HG03280 (cell line): ENCODE results near the gene ZNF107.
"Not testable (repeated sequence)": the region's sequence is repeated elsewhere in the genome, so short reads cannot be mapped to it uniquely, and the experiment has no call there.

Experiments
- ATAC-seq: cut with Tn5 transposase; IDR thresholded peaks from one replicate; pipeline ENCODE4 v1.9.1; 2021; ENCODE audit warnings: mild to moderate bottlenecking, moderate library complexity; ENCODE audit not compliant: unreplicated experiment

The ZNF107 gene

DNA sequence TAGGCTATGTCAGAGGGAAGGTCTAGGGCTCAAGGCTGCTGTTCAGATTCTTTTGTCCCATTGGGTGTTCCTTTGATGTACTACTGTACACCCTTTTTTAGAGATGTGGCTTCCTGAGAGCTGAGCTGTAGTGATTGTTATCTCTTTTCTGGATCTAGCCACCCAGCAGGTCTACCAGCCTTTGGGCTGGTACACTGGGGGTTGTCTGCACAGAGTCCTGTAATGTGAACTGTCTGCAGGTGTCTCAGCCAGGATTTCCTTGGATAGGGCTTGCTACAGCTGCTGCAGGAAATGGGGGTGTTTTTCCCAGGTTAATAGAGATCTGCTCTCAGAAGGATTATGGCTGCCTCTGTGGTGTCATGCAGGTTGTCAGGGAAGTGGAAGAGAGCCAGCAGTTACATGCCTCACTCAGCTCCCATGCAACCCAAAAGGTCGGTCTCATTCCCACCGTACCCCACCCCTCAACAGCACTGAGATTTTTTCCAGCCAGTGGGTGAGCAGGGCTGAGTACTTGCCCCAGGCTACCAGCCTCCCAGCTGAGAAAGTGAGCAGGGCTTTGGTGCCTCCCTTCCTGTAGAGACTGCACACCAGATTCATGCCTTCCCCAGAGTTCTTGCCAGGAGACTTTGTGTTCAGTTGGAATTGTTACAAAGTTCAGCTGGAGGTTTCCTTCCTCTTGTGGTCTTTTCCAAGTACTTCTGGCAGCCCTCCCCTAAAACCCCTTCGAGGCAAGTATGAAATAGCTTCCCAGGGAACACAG lies 63.3 kb downstream of the ZNF107 start:
- no peak for ATAC-seq

GRCh38 chr7:64733550-64734240 lies 67.8 kb downstream of the ZNF107 start:
- ATAC-seq, result no peak

DNA sequence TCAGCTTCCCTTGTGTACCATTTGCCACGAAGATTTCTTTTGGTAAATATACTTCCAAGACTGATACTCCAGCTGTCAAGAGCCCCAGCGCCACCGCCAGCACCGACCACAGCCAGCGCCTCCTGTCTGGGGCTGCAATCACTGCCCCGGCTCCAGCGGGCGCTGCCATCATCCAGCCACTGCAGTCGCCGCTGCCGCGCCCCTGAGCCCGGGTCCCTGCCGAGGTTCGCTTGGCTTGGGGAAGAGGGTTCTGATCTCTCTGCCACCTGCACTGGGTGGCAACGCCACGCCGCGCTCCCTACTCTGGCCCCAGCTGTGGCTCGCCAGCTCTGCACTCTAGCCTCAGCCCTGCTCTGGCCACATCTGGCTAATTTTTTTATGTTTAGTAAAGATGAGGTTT lies 70.6 kb downstream of the ZNF107 start:
- ATAC-seq, result no peak

- not testable (repeated sequence) for ATAC-seq
Measured at GRCh38 chr7:64738403-64738802, 72.5 kb downstream of the ZNF107 start.

- not testable (repeated sequence) for ATAC-seq
Measured at GRCh38 chr7:64738953-64739352, 73.0 kb downstream of the ZNF107 start.

DNA sequence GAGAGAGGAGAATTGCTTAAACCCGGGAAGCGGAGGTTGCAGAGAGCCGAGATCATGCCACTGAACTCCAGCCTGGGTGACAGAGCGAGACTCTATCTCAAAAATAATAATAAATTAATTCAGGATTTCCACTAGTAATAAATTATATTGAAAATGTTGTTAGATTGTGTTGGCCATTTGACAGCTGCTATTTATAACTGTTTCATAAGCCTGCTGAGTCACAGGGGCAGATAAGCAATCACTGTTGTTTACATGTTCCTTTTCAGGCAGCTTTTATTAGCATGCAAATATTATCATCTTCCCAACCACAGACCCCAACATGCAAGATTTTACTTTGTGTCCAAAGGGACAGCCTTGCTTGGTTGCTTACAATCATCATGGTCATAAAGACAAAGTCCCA lies 78.7 kb downstream of the ZNF107 start:
- ATAC-seq, result no peak

- ATAC-seq, result no peak
Measured at GRCh38 chr7:64747802-64748201, 81.9 kb downstream of the ZNF107 start.

- ATAC-seq, result no peak
Measured at GRCh38 chr7:64753032-64753431, 87.1 kb downstream of the ZNF107 start.

DNA sequence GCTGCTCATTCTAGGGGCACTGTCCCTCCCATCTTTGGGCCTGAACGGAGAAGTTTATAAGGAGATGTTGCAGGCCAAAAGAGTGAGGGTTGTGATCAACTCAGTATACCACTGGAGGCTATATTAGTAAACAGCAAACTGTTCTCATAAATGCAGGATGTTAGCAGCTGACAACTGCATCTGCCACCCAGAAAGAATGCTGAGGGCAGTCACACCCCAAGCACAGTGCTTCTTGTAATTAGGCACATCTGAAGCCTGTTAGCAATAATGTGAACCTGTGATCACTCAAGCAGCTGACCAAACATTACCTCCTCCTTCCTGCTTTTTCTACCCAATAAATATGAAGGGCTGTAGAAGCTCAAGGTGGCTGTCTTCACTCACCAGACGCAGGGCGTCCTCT lies 89.9 kb downstream of the ZNF107 start:
- no peak for ATAC-seq

DNA sequence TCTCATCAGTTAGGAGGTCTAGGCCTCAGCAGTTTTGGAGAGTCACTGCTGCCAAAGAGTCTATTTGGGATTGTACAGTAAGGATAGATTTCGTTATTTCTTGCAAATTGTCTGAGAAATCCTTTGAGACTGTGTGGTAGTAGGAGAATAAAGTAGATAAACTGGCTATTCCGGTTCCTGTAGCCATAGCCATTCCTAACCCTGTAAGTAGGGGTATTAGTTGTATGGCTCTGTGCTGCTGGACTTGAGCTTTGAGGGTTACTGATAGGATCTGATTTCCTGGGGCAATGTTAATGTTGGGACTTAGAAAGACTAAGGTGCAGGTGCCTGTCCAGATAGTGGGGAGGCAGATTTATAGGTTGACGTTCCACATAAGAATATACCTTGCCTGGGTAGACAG lies 92.2 kb downstream of the ZNF107 start:
- no peak for ATAC-seq
